Measurements from ENCODE around the gene TMEM86B. TPM values are rescaled to one million over a fixed set of nuclear protein-coding genes. Genes with fewer than 3 reads are reported as not detected.

Gene TMEM86B
- total RNA-seq, 3 donors from 2014 or later, result 5.8 to 6.9 (median 6.2) TPM

GRCh38 chr19:55262359-55262758 is 33.8 kb upstream of the TMEM86B start:
- Mint-ChIP-seq H3K4me3 (no peak overlapping the region), H3K27me3 (ENCODE audit: low read depth) (no peaks in the 10 kb centered on the region), H3K4me1 (ENCODE audit: low read depth) (peaks cover 16% of the 10 kb centered on the region), H3K9me3 (peaks cover 7% of the 10 kb centered on the region), H3K36me3 (ENCODE audit: insufficient read depth) (peaks cover 13% of the 10 kb centered on the region)
- ATAC-seq (no peak), DNase-seq (no peak)

GRCh38 chr19:55261671-55262126 is 33.1 kb upstream of the TMEM86B start:
- Mint-ChIP-seq H3K4me1 (ENCODE audit: low read depth) (peaks cover 21% of the 10 kb centered on the region), H3K27me3 (ENCODE audit: low read depth) (no peaks in the 10 kb centered on the region), H3K4me3 (no peak overlapping the region), H3K36me3 (ENCODE audit: insufficient read depth) (peaks cover 14% of the 10 kb centered on the region), H3K9me3 (peaks cover 5% of the 10 kb centered on the region)
- ATAC-seq (no peak), DNase-seq (no peak)

- DNase-seq (no peak), ATAC-seq (no peak)
- Mint-ChIP-seq H3K4me1 (ENCODE audit: low read depth) (peaks cover 37% of the 10 kb centered on the region), H3K9me3 (no peaks in the 10 kb centered on the region), H3K4me3 (peak overlapping the region; percentile 81), H3K36me3 (ENCODE audit: insufficient read depth) (peaks cover 14% of the 10 kb centered on the region), H3K27me3 (ENCODE audit: low read depth) (no peaks in the 10 kb centered on the region)
These were observed 31.1 kb upstream of the TMEM86B start for GRCh38 chr19:55259540-55260210.

- H3K4me1 Mint-ChIP-seq (ENCODE audit: low read depth), result peaks cover 44% of the 10 kb centered on the region
- DNase-seq (peak; percentile 90), ATAC-seq (peak; percentile 77 to 79)
- H3K4me3 Mint-ChIP-seq, result peak within 1 kb of the TSS; percentile 97
- H3K9me3 Mint-ChIP-seq, result no peaks in the 10 kb centered on the region
- H3K36me3 Mint-ChIP-seq (ENCODE audit: insufficient read depth), result peaks cover 14% of the 10 kb centered on the region
- no peaks in the 10 kb centered on the region for H3K27me3 Mint-ChIP-seq (ENCODE audit: low read depth)
These were observed 30.4 kb upstream of the TMEM86B start, which contains the start of gene PPP6R1 for GRCh38 chr19:55258828-55259539. TSS of gene PPP6R1 (minus strand) at chr19:55259017. CDS start at chr19:55247103, 11,914 bp downstream.

GRCh38 chr19:55258476-55258827 is 29.9 kb upstream of the TMEM86B start:
- DNase-seq, result peak; percentile 34
- Mint-ChIP-seq H3K27me3 (ENCODE audit: low read depth) (no peaks in the 10 kb centered on the region), H3K4me3 (peak overlapping the region; percentile 81), H3K36me3 (ENCODE audit: insufficient read depth) (peaks cover 14% of the 10 kb centered on the region), H3K4me1 (ENCODE audit: low read depth) (peaks cover 49% of the 10 kb centered on the region), H3K9me3 (no peaks in the 10 kb centered on the region)
- peak; percentile 27 to 33 for ATAC-seq

GRCh38 chr19:55257461-55258420 is 29.2 kb upstream of the TMEM86B start:
- DNase-seq, result no peak
- Mint-ChIP-seq H3K27me3 (ENCODE audit: low read depth) (no peaks in the 10 kb centered on the region), H3K4me1 (ENCODE audit: low read depth) (peaks cover 56% of the 10 kb centered on the region), H3K9me3 (no peaks in the 10 kb centered on the region), H3K4me3 (peak overlapping the region; percentile 97), H3K36me3 (ENCODE audit: insufficient read depth) (peaks cover 13% of the 10 kb centered on the region)
- ATAC-seq, result no peak

GRCh38 chr19:55256562-55257460 is 28.2 kb upstream of the TMEM86B start:
- DNase-seq (no peak), ATAC-seq (no peak)
- Mint-ChIP-seq H3K36me3 (ENCODE audit: insufficient read depth) (peaks cover 10% of the 10 kb centered on the region), H3K4me3 (peak overlapping the region; percentile 97), H3K27me3 (ENCODE audit: low read depth) (no peaks in the 10 kb centered on the region), H3K9me3 (no peaks in the 10 kb centered on the region), H3K4me1 (ENCODE audit: low read depth) (peaks cover 65% of the 10 kb centered on the region)

- Mint-ChIP-seq H3K27me3 (ENCODE audit: low read depth) (no peaks in the 10 kb centered on the region), H3K36me3 (ENCODE audit: insufficient read depth) (peaks cover 15% of the 10 kb centered on the region), H3K4me3 (peak overlapping the region; percentile 97), H3K4me1 (ENCODE audit: low read depth) (peaks cover 75% of the 10 kb centered on the region), H3K9me3 (no peaks in the 10 kb centered on the region)
- DNase-seq, result peak; percentile 38
- peak in 1 of 2 donors; percentile 6 for ATAC-seq
These were observed 27.3 kb upstream of the TMEM86B start for GRCh38 chr19:55255618-55256423.

- Mint-ChIP-seq H3K4me3 (peak overlapping the region; percentile 97), H3K4me1 (ENCODE audit: low read depth) (peaks cover 73% of the 10 kb centered on the region), H3K36me3 (ENCODE audit: insufficient read depth) (peaks cover 16% of the 10 kb centered on the region), H3K27me3 (ENCODE audit: low read depth) (no peaks in the 10 kb centered on the region), H3K9me3 (no peaks in the 10 kb centered on the region)
- no peak for ATAC-seq
- no peak for DNase-seq
These were observed 26.0 kb upstream of the TMEM86B start for GRCh38 chr19:55254625-55254977.

GRCh38 chr19:55253842-55254624 is 25.5 kb upstream of the TMEM86B start:
- peak; percentile 32 for ATAC-seq
- Mint-ChIP-seq H3K4me3 (peak overlapping the region; percentile 97), H3K36me3 (ENCODE audit: insufficient read depth) (peaks cover 16% of the 10 kb centered on the region), H3K4me1 (ENCODE audit: low read depth) (peaks cover 72% of the 10 kb centered on the region), H3K27me3 (ENCODE audit: low read depth) (no peaks in the 10 kb centered on the region), H3K9me3 (no peaks in the 10 kb centered on the region)
- DNase-seq, result peak; percentile 52

- Mint-ChIP-seq H3K27me3 (ENCODE audit: low read depth) (no peaks in the 10 kb centered on the region), H3K36me3 (ENCODE audit: insufficient read depth) (peaks cover 16% of the 10 kb centered on the region), H3K4me3 (peak overlapping the region; percentile 97), H3K9me3 (no peaks in the 10 kb centered on the region), H3K4me1 (ENCODE audit: low read depth) (peaks cover 83% of the 10 kb centered on the region)
- no peak for ATAC-seq
- no peak for DNase-seq
These were observed 24.4 kb upstream of the TMEM86B start for GRCh38 chr19:55252760-55253663.
